SK-MEL-5 (cell line): ENCODE measurements around the gene NCKAP1. TPM values are rescaled to one million over a fixed set of nuclear protein-coding genes. Genes with fewer than 3 reads are reported as not detected.
"Not testable (repeated sequence)": the region's sequence is repeated elsewhere in the genome, so short reads cannot be mapped to it uniquely, and the experiment has no call there.

ENCODE experiments used
- DNase-seq: peaks from one replicate; pipeline ENCODE4 v3.0.0-alpha.2; 2016; ENCODE audit warnings: low read depth, low spot score
- in situ Hi-C: cut with HindIII; loops from 2 replicates; pipeline ENCODE4 v1.10.0; 2016; ENCODE audit warnings: low sequenced_read_pairs, high pct_unique_total_duplicates, low pct_unique_long_range_greater_than_20kb
- total RNA-seq: library from RNA; depleted of rRNA; stranded (reverse); fragments of >200 nt; shearing (Covaris generic); gene quantifications from 2 replicates; pipeline ENCODE4 v1.2.3, GENCODE V29; 2014

The NCKAP1 gene
- total RNA-seq, 1 experiment from 2014 or later = 125 TPM

GRCh38 chr2:183022711-183023110, 15.5 kb downstream of the NCKAP1 start:
- in situ Hi-C loops = no loop called here
- no peak for DNase-seq

GRCh38 chr2:183021613-183022012, 16.6 kb downstream of the NCKAP1 start:
- DNase-seq = no peak
- in situ Hi-C loops = no loop called here

GRCh38 chr2:183019718-183020442, 18.4 kb downstream of the NCKAP1 start:
- no peak for DNase-seq
- in situ Hi-C loops = no loop called here

GRCh38 chr2:183017845-183018244, 20.4 kb downstream of the NCKAP1 start:
- DNase-seq, in situ Hi-C loops: not testable (repeated sequence)

GRCh38 chr2:183014005-183014404, 24.3 kb downstream of the NCKAP1 start:
- no peak for DNase-seq
- in situ Hi-C loops = no loop called here

GRCh38 chr2:183011743-183012142, 26.5 kb downstream of the NCKAP1 start:
- DNase-seq = no peak
- in situ Hi-C loops = no loop called here

- in situ Hi-C loops = no loop called here
- DNase-seq = peak; percentile 54
These were observed 28.1 kb downstream of the NCKAP1 start for GRCh38 chr2:183010112-183010511.

- in situ Hi-C loops = no loop called here
- DNase-seq = no peak
These were observed 28.9 kb downstream of the NCKAP1 start for GRCh38 chr2:183009249-183009899.

GRCh38 chr2:183001948-183002347, 36.3 kb downstream of the NCKAP1 start:
- in situ Hi-C loops = no loop called here
- DNase-seq = no peak

- no peak for DNase-seq
- in situ Hi-C loops = no loop called here
These were observed 37.4 kb downstream of the NCKAP1 start for GRCh38 chr2:183000846-183001245.

- no peak for DNase-seq
- in situ Hi-C loops = no loop called here
These were observed 38.8 kb downstream of the NCKAP1 start for GRCh38 chr2:182999348-183000028.

GRCh38 chr2:182994228-182994912, 43.9 kb downstream of the NCKAP1 start:
- no peak for DNase-seq
- in situ Hi-C loops = no loop called here

GRCh38 chr2:182982941-182983340, 55.3 kb downstream of the NCKAP1 start:
- no peak for DNase-seq
- in situ Hi-C loops = no loop called here

- DNase-seq, in situ Hi-C loops: not testable (repeated sequence)
These were observed 56.8 kb downstream of the NCKAP1 start for GRCh38 chr2:182981475-182981874.

GRCh38 chr2:182980652-182981051, 57.6 kb downstream of the NCKAP1 start:
- in situ Hi-C loops = no loop called here
- DNase-seq = no peak

GRCh38 chr2:182980115-182980514, 58.1 kb downstream of the NCKAP1 start:
- in situ Hi-C loops = no loop called here
- peak; percentile 64 for DNase-seq

- in situ Hi-C loops = no loop called here
These were observed 60.8 kb downstream of the NCKAP1 start for GRCh38 chr2:182977463-182977862.

More at GRCh38 chr2:182977463-182977862, 60.8 kb downstream of the NCKAP1 start:
- DNase-seq = no peak
